ENCODE results near the gene HYI. TPM values are rescaled to one million over a fixed set of nuclear protein-coding genes. Genes with fewer than 3 reads are reported as not detected.

The HYI gene
- total and polyA plus RNA-seq, 2 of the 8 experiments (the other 6 are each of a cell fraction or from before 2014, with no cell fraction given): 14.4 to 17.7 TPM

DNA sequence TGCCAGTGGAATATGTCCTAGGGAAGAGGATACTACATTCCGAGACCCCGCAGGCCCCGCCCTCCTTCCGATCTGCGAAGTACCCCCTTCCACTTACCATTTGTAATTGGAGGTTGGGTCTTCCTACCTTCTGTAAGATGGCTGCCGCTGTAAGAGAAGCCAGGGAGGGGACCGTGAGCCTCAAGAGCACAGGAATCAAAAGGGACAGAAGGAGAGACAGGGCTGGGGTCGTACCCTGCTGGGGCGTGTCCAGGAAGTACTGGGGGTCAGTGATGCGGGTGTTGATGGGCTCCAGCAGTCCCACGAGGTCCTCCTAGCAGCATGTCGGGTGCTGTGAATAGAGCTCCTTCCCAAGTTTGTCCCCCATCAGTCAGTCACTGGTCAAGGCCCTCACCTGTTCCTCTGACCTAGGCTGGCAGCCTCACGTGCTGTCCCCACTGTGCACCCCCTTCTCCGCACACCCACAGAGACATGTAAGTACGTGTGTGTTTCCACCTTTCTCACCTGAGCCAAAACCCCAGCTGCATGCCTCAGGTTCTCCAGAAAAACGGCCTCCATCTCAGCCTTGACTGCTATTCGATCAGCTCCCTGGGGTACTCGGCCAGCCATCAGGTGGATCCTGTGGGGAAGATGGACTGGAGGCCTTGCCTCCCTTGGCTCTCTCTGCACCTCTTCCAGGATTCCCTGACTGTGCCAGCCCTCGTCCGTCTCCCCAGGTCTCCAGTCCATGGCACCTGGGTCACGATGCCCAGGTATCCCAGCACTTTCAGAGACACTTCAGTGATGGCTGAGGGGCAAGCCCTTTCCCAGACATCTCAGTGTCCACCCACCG is 1.8 kb downstream of the HYI start:
- Histone ChIP-seq H3K23ac (ENCODE audit: insufficient read length) (no peak overlapping the region), H4K5ac (ENCODE audit: insufficient read length, low read depth, low read length) (no peak overlapping the region), H2BK20ac (ENCODE audit: low read length) (no peak overlapping the region), H2BK15ac (ENCODE audit: low read length) (no peak overlapping the region), H4K8ac (ENCODE audit: extremely low read depth, insufficient read depth, low read length) (no peak overlapping the region), H3K23me2 (ENCODE audit: low read depth, low read length) (peaks cover 10% of the 10 kb centered on the region; the same call in 1 of the 2 replicates), H3K27me3 (replicated peaks in 1 of 4; ENCODE audit: control insufficient read depth in 3 of 4, extremely low read depth in 1 of 4, insufficient read depth in 3 of 4, low read length in 3 of 4) (no peaks in the 10 kb centered on the region; a peak in 1 of 7 replicates), H3K9me3 (ENCODE audit: insufficient read depth in 2 of 2, low read depth in 1 of 2, low read length in 1 of 2) (no peaks in the 10 kb centered on the region), H2AFZ (ENCODE audit: low read length) (no peak overlapping the region), H3K56ac (replicated peaks; ENCODE audit: insufficient read length, low read depth, low read length) (no peak overlapping the region), H4K20me1 (replicated peaks in 1 of 2; ENCODE audit: control insufficient read depth in 1 of 2, insufficient read depth in 2 of 2, low read length in 2 of 2) (peaks cover 0 to 10% of the 10 kb centered on the region in 2 experiments), H3K4me3 (ENCODE audit: extremely low read depth in 1 of 4, insufficient read depth in 2 of 4, low read depth in 3 of 4, low read length in 4 of 4) (no peak overlapping the region), H3K14ac (ENCODE audit: insufficient read length) (no peak overlapping the region), H3K36me3 (ENCODE audit: control insufficient read depth in 2 of 4, insufficient read depth in 4 of 4, low read length in 3 of 4) (peaks cover 11 to 32% (median 20%) of the 10 kb centered on the region in 4 experiments; a peak in 6 of 8 replicates), H2AK5ac (ENCODE audit: low read depth, low read length) (no peak overlapping the region), H3K18ac (ENCODE audit: extremely low read depth, low read length) (no peak overlapping the region), H3K4me1 (replicated peaks in 1 of 4; ENCODE audit: control insufficient read depth in 3 of 4, insufficient read depth in 4 of 4, low read length in 3 of 4) (peaks cover 3 to 8% (median 4%) of the 10 kb centered on the region in 4 experiments; a peak in 5 of 7 replicates), H3K9ac (replicated peaks in 1 of 4; ENCODE audit: extremely low read depth in 1 of 4, low read depth in 3 of 4, low read length in 3 of 4) (no peak overlapping the region), H2BK120ac (replicated peaks; ENCODE audit: low read depth, low read length) (no peak overlapping the region), H3K4ac (replicated peaks; ENCODE audit: insufficient read length, low read depth, low read length) (no peak overlapping the region), H2BK12ac (ENCODE audit: low read depth, low read length) (no peak overlapping the region), H3K79me2 (ENCODE audit: control insufficient read depth in 1 of 2, insufficient read depth in 2 of 2, low read length in 2 of 2) (no peaks in the 10 kb centered on the region; a peak in 1 of 4 replicates), H3K79me1 (ENCODE audit: low read depth, low read length) (no peaks in the 10 kb centered on the region), H2BK5ac (ENCODE audit: low read depth, low read length) (no peak overlapping the region), H3K27ac (ENCODE audit: low read depth, low read length) (no peak overlapping the region), H3K4me2 (ENCODE audit: insufficient read depth in 1 of 2, low read depth in 2 of 2, low read length in 2 of 2) (no peak overlapping the region; a peak in 1 of 4 replicates), H4K91ac (replicated peaks; ENCODE audit: insufficient read length, low read length) (no peak overlapping the region)
- FAIRE-seq: no peak
- no peak for DNase-seq (ENCODE audit: low read depth in 1 of 2, low spot score in 2 of 2)
- 88% methylated on average over 21 of the region's 22 CpGs; no CpG with 5 or more reads in 1 of the 2 experiments for WGBS, 2 experiments (ENCODE audit: extremely low coverage in 1 of 2, insufficient coverage in 1 of 2, insufficient read length in 1 of 2, insufficient replicate concordance in 2 of 2, low coverage in 1 of 2, low lambda C conversion rate in 2 of 2, missing lambda C conversion rate in 1 of 2)
- POLR2A ChIA-PET (ENCODE audit: partially characterized antibody): interaction anchor here (1.0 to 1.7 kb wide), 2 partner anchors 10 to 18 kb away, joined by 3 to 6 read pairs; no protein-coding TSS in a partner anchor
- TF ChIP-seq CREB1 (IDR thresholded peaks at IDR 0.05) (no peak), GTF2F1 (IDR thresholded peaks at IDR 0.05; ENCODE audit: borderline replicate concordance, low read depth, low read length) (no peak), CBX5 (IDR thresholded peaks at IDR 0.05; ENCODE audit: low read depth, low read length) (no peak), E2F6 (IDR thresholded peaks at IDR 0.05) (no peak), CHD2 (IDR thresholded peaks at IDR 0.05; ENCODE audit: low read length) (no peak), SP4 (IDR thresholded peaks at IDR 0.05; ENCODE audit: low read length) (no peak)
- CTCF ChIA-PET (ENCODE audit: partially characterized antibody): interaction anchor here (1.4 kb wide), 1 partner anchor 37 kb away, joined by 3 read pairs; no protein-coding TSS in a partner anchor
